Stimulated activated CD8-positive, alpha-beta memory T cell treated with anti-CD3 and anti-CD28 coated beads, Interleukin-4, amount 100 ng/mL, for 1 hour (primary cell): ENCODE data around the gene PRRC2C.
"Not testable (repeated sequence)": the region's sequence is repeated elsewhere in the genome, so short reads cannot be mapped to it uniquely, and the experiment has no call there.

Experiments
- DNase-seq, 2 donors: peaks; one replicate each; pipeline ENCODE4 v3.0.0-alpha.2; 2020; ENCODE audit warnings: low read depth in 2 of 2, low spot score in 1 of 2

Gene PRRC2C

GRCh38 chr1:171500304-171500703 lies 15.0 kb downstream of the PRRC2C start:
- no peak for DNase-seq

- DNase-seq, result no peak
These were observed 15.5 kb downstream of the PRRC2C start for GRCh38 chr1:171500803-171501202.

GRCh38 chr1:171501305-171502024 lies 16.1 kb downstream of the PRRC2C start:
- no peak for DNase-seq

GRCh38 chr1:171506525-171507304 lies 21.4 kb downstream of the PRRC2C start:
- no peak for DNase-seq

GRCh38 chr1:171507435-171507834 lies 22.1 kb downstream of the PRRC2C start:
- no peak for DNase-seq

GRCh38 chr1:171509191-171509590 lies 23.9 kb downstream of the PRRC2C start:
- no peak for DNase-seq

GRCh38 chr1:171513743-171514142 lies 28.4 kb downstream of the PRRC2C start:
- DNase-seq, result no peak

GRCh38 chr1:171515299-171515698 lies 30.0 kb downstream of the PRRC2C start:
- no peak for DNase-seq

- no peak for DNase-seq
These were observed 30.4 kb downstream of the PRRC2C start for GRCh38 chr1:171515741-171516140.

GRCh38 chr1:171521567-171521966 lies 36.2 kb downstream of the PRRC2C start:
- DNase-seq, result no peak

GRCh38 chr1:171530676-171531075 lies 45.3 kb downstream of the PRRC2C start:
- DNase-seq, result no peak

GRCh38 chr1:171532520-171532919 lies 47.2 kb downstream of the PRRC2C start:
- no peak for DNase-seq

- no peak for DNase-seq
These were observed 60.2 kb downstream of the PRRC2C start for GRCh38 chr1:171545523-171545922.

- no peak for DNase-seq
These were observed 64.7 kb downstream of the PRRC2C start for GRCh38 chr1:171550050-171550449.

GRCh38 chr1:171550598-171551100 lies 65.3 kb downstream of the PRRC2C start:
- DNase-seq, result not testable (repeated sequence)

- DNase-seq, result not testable (repeated sequence)
These were observed 68.6 kb downstream of the PRRC2C start for GRCh38 chr1:171553960-171554359.

GRCh38 chr1:171563675-171564074 lies 78.3 kb downstream of the PRRC2C start:
- no peak for DNase-seq

- DNase-seq, result no peak
These were observed 81.1 kb downstream of the PRRC2C start for GRCh38 chr1:171566467-171566866.

- DNase-seq, result no peak
These were observed 85.0 kb downstream of the PRRC2C start for GRCh38 chr1:171570295-171570694.

- no peak for DNase-seq
These were observed 90.8 kb downstream of the PRRC2C start for GRCh38 chr1:171576144-171576543.

- DNase-seq, result no peak
These were observed 95.9 kb downstream of the PRRC2C start for GRCh38 chr1:171581226-171581625.

- DNase-seq, result no peak
These were observed 96.4 kb downstream of the PRRC2C start for GRCh38 chr1:171581766-171582165.
